HG03045 (cell line): ENCODE data around the gene AUTS2.

Experiments
- ATAC-seq: cut with Tn5 transposase; IDR thresholded peaks from one replicate; pipeline ENCODE4 v1.9.1; 2021; ENCODE audit warnings: mild to moderate bottlenecking, moderate library complexity; ENCODE audit not compliant: unreplicated experiment

Gene AUTS2

GRCh38 chr7:70676243-70676642, 1078.0 kb downstream of the AUTS2 start:
- no peak for ATAC-seq

- ATAC-seq = no peak
Observed at GRCh38 chr7:70678621-70679251, 1080.5 kb downstream of the AUTS2 start.

- no peak for ATAC-seq
Observed at GRCh38 chr7:70679661-70680060, 1081.4 kb downstream of the AUTS2 start.

GRCh38 chr7:70680306-70680705, 1082.0 kb downstream of the AUTS2 start:
- no peak for ATAC-seq

- ATAC-seq = no peak
Observed at GRCh38 chr7:70680743-70681468, 1082.6 kb downstream of the AUTS2 start.

- ATAC-seq = peak; percentile 78
Observed at GRCh38 chr7:70681469-70682350, 1083.4 kb downstream of the AUTS2 start.

- no peak for ATAC-seq
Observed at GRCh38 chr7:70684173-70684572, 1085.9 kb downstream of the AUTS2 start.

GRCh38 chr7:70693321-70693685, 1095.0 kb downstream of the AUTS2 start:
- no peak for ATAC-seq

- no peak for ATAC-seq
Observed at GRCh38 chr7:70693686-70694433, 1095.6 kb downstream of the AUTS2 start.

GRCh38 chr7:70694434-70694970, 1096.2 kb downstream of the AUTS2 start:
- no peak for ATAC-seq

GRCh38 chr7:70694971-70695794, 1096.9 kb downstream of the AUTS2 start:
- no peak for ATAC-seq

GRCh38 chr7:70695795-70696083, 1097.5 kb downstream of the AUTS2 start:
- no peak for ATAC-seq

GRCh38 chr7:70696201-70696754, 1098.0 kb downstream of the AUTS2 start:
- ATAC-seq = no peak

GRCh38 chr7:70698219-70698832, 1100.1 kb downstream of the AUTS2 start:
- ATAC-seq = no peak

- no peak for ATAC-seq
Observed at GRCh38 chr7:70699271-70699670, 1101.0 kb downstream of the AUTS2 start.

- ATAC-seq = no peak
Observed at GRCh38 chr7:70700055-70700940, 1102.0 kb downstream of the AUTS2 start.

GRCh38 chr7:70700941-70701425, 1102.7 kb downstream of the AUTS2 start:
- ATAC-seq = no peak

- no peak for ATAC-seq
Observed at GRCh38 chr7:70701477-70701876, 1103.2 kb downstream of the AUTS2 start.
